Measurements from ENCODE around the gene GDF15.
A peak's percentile ranks its signal among the peaks of the same experiment; 100 is the strongest.

Gene GDF15

GRCh38 chr19:18386543-18387271, 749 bp downstream of the GDF15 start:
- Histone ChIP-seq H3K36me3 (ENCODE audit: control insufficient read depth in 1 of 2, insufficient read depth in 2 of 2, low read depth in 1 of 2, low read length in 2 of 2) (peaks cover 16 to 40% of the 10 kb centered on the region in 2 experiments), H2BK5ac (ENCODE audit: low read depth, low read length, poor library complexity, severe bottlenecking) (no peak overlapping the region), H2BK15ac (ENCODE audit: low read depth, poor library complexity, severe bottlenecking) (peak overlapping the region; percentile 97), H3K14ac (ENCODE audit: low read length in 2 of 2) (peak overlapping the region in 1 of 2 experiments; percentile 89), H4K8ac (ENCODE audit: low read length) (peak overlapping the region; percentile 59), H2BK12ac (ENCODE audit: low read length in 2 of 2) (peak overlapping the region; percentile 85 to 90), H3K4me3 (ENCODE audit: insufficient read depth in 1 of 2, low read depth in 1 of 2, low read length in 2 of 2) (peak overlapping the region; percentile 56 to 78), H3K4me1 (ENCODE audit: control insufficient read depth, insufficient read depth, low read depth, low read length) (peaks cover 36% of the 10 kb centered on the region), H3K27me3 (ENCODE audit: control insufficient read depth in 1 of 2, insufficient read depth in 1 of 2, low read length in 2 of 2) (no peaks in the 10 kb centered on the region), H3K4me2 (ENCODE audit: low read length, poor library complexity, severe bottlenecking) (peak overlapping the region; percentile 51), H3K18ac (ENCODE audit: low read depth in 1 of 2, low read length in 2 of 2) (peak overlapping the region; percentile 82 to 90), H3K9me3 (ENCODE audit: control insufficient read depth, low read length) (no peaks in the 10 kb centered on the region), H3K79me1 (replicated peaks; ENCODE audit: low read length, poor library complexity, severe bottlenecking) (no peaks in the 10 kb centered on the region), H3K23ac (ENCODE audit: low read length in 2 of 2) (peak overlapping the region in 1 of 2 experiments; percentile 85), H2AK5ac (ENCODE audit: low read length, severe bottlenecking) (peak overlapping the region; percentile 89), H2BK120ac (ENCODE audit: low read depth, low read length) (peak overlapping the region; percentile 39), H3K27ac (ENCODE audit: low read length, poor library complexity, severe bottlenecking) (peak overlapping the region; percentile 81), H3K4ac (ENCODE audit: low read depth in 1 of 2, low read length in 2 of 2) (peak overlapping the region; percentile 39 to 86), H3K9ac (ENCODE audit: low read length) (peak overlapping the region; percentile 91), H4K91ac (ENCODE audit: low read length) (peak overlapping the region; percentile 90), H2AFZ (ENCODE audit: low read depth, low read length) (peak overlapping the region; percentile 36)
- peak; percentile 58 for DNase-seq
- 89% methylated on average over 12 of the region's 14 CpGs for WGBS

DNA sequence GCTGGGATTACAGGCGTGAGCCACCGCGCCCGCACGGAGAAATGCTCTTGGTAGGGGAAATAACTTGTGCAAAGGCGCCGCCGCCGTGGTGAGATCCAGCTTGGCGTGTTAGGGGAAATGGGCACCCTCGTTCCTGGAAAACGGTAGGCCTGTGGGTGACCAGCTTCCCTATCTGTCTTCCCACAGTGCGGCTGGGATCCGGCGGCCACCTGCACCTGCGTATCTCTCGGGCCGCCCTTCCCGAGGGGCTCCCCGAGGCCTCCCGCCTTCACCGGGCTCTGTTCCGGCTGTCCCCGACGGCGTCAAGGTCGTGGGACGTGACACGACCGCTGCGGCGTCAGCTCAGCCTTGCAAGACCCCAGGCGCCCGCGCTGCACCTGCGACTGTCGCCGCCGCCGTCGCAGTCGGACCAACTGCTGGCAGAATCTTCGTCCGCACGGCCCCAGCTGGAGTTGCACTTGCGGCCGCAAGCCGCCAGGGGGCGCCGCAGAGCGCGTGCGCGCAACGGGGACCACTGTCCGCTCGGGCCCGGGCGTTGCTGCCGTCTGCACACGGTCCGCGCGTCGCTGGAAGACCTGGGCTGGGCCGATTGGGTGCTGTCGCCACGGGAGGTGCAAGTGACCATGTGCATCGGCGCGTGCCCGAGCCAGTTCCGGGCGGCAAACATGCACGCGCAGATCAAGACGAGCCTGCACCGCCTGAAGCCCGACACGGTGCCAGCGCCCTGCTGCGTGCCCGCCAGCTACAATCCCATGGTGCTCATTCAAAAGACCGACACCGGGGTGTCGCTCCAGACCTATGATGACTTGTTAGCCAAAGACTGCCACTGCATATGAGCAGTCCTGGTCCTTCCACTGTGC, 2.4 kb downstream of the GDF15 start:
- Histone ChIP-seq H4K8ac (ENCODE audit: low read length) (peak overlapping the region; percentile 91), H2BK12ac (ENCODE audit: low read length in 2 of 2) (peak overlapping the region; percentile 24 to 75), H3K18ac (ENCODE audit: low read depth in 1 of 2, low read length in 2 of 2) (peak overlapping the region; percentile 71 to 95), H3K4me3 (ENCODE audit: insufficient read depth in 1 of 2, low read depth in 1 of 2, low read length in 2 of 2) (peak overlapping the region; percentile 50 to 78), H3K27ac (ENCODE audit: low read length, poor library complexity, severe bottlenecking) (peak overlapping the region; percentile 44), H2BK120ac (ENCODE audit: low read depth, low read length) (peak overlapping the region; percentile 50), H3K79me1 (replicated peaks; ENCODE audit: low read length, poor library complexity, severe bottlenecking) (no peaks in the 10 kb centered on the region), H2AFZ (ENCODE audit: low read depth, low read length) (no peak overlapping the region), H3K9ac (ENCODE audit: low read length) (peak overlapping the region; percentile 91), H3K27me3 (ENCODE audit: control insufficient read depth in 1 of 2, insufficient read depth in 1 of 2, low read length in 2 of 2) (no peaks in the 10 kb centered on the region), H2BK5ac (ENCODE audit: low read depth, low read length, poor library complexity, severe bottlenecking) (no peak overlapping the region), H2BK15ac (ENCODE audit: low read depth, poor library complexity, severe bottlenecking) (peak overlapping the region; percentile 95), H3K36me3 (ENCODE audit: control insufficient read depth in 1 of 2, insufficient read depth in 2 of 2, low read depth in 1 of 2, low read length in 2 of 2) (peaks cover 16 to 40% of the 10 kb centered on the region in 2 experiments), H3K9me3 (ENCODE audit: control insufficient read depth, low read length) (no peaks in the 10 kb centered on the region), H3K4me2 (ENCODE audit: low read length, poor library complexity, severe bottlenecking) (peak overlapping the region; percentile 58), H3K4ac (ENCODE audit: low read depth in 1 of 2, low read length in 2 of 2) (peak overlapping the region; percentile 68 to 78), H3K23ac (ENCODE audit: low read length in 2 of 2) (no peak overlapping the region), H3K4me1 (ENCODE audit: control insufficient read depth, insufficient read depth, low read depth, low read length) (peaks cover 21% of the 10 kb centered on the region), H4K91ac (ENCODE audit: low read length) (peak overlapping the region; percentile 81), H2AK5ac (ENCODE audit: low read length, severe bottlenecking) (no peak overlapping the region), H3K14ac (ENCODE audit: low read length in 2 of 2) (peak overlapping the region in 1 of 2 experiments; percentile 90)
- DNase-seq, result peak; percentile 57
- WGBS, result 29% methylated on average over 83 of the region's 86 CpGs

DNA sequence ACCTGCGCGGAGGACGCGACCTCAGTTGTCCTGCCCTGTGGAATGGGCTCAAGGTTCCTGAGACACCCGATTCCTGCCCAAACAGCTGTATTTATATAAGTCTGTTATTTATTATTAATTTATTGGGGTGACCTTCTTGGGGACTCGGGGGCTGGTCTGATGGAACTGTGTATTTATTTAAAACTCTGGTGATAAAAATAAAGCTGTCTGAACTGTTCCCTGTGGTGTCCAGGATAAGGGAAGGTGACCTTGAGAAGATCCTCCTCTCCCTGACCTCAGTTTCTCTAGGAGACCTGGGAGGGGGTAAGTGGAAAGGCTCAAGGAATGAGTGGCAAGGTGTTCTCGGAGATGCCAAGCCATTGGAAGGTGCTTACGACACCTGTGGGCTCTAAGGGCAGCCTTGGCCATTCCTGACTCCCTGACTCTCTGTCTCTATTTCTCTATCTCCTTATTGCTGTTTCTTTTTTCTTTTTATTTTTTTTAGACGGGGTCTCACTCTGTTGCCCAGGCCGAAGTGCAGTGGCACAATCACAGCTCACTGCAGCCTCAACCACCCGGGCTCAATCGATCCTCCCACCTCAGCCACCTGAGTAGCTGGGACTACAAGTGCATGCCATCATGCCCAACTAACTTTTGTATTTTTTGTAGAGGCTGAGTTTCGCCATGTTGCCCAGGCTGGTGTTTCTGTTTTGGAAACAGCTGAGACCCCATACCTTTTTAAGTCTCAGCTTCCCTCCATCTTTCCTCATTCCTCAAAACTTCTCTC, 3.2 kb downstream of the GDF15 start:
- Histone ChIP-seq H3K4ac (ENCODE audit: low read depth in 1 of 2, low read length in 2 of 2) (no peak overlapping the region), H3K4me1 (ENCODE audit: control insufficient read depth, insufficient read depth, low read depth, low read length) (peaks cover 21% of the 10 kb centered on the region), H2BK5ac (ENCODE audit: low read depth, low read length, poor library complexity, severe bottlenecking) (no peak overlapping the region), H3K4me3 (ENCODE audit: insufficient read depth in 1 of 2, low read depth in 1 of 2, low read length in 2 of 2) (peak overlapping the region; percentile 50 to 78), H3K9me3 (ENCODE audit: control insufficient read depth, low read length) (no peaks in the 10 kb centered on the region), H2BK15ac (ENCODE audit: low read depth, poor library complexity, severe bottlenecking) (no peak overlapping the region), H2BK12ac (ENCODE audit: low read length in 2 of 2) (peak overlapping the region in 1 of 2 experiments; percentile 51), H3K14ac (ENCODE audit: low read length in 2 of 2) (peak overlapping the region in 1 of 2 experiments; percentile 90), H2AK5ac (ENCODE audit: low read length, severe bottlenecking) (peak overlapping the region; percentile 53), H3K18ac (ENCODE audit: low read depth in 1 of 2, low read length in 2 of 2) (peak overlapping the region; percentile 71 to 95), H3K36me3 (ENCODE audit: control insufficient read depth in 1 of 2, insufficient read depth in 2 of 2, low read depth in 1 of 2, low read length in 2 of 2) (peaks cover 16 to 40% of the 10 kb centered on the region in 2 experiments), H3K27me3 (ENCODE audit: control insufficient read depth in 1 of 2, insufficient read depth in 1 of 2, low read length in 2 of 2) (no peaks in the 10 kb centered on the region), H4K91ac (ENCODE audit: low read length) (no peak overlapping the region), H3K9ac (ENCODE audit: low read length) (peak overlapping the region; percentile 91), H3K27ac (ENCODE audit: low read length, poor library complexity, severe bottlenecking) (peak overlapping the region; percentile 44), H3K79me1 (replicated peaks; ENCODE audit: low read length, poor library complexity, severe bottlenecking) (no peaks in the 10 kb centered on the region), H3K4me2 (ENCODE audit: low read length, poor library complexity, severe bottlenecking) (peak overlapping the region; percentile 58), H2BK120ac (ENCODE audit: low read depth, low read length) (no peak overlapping the region), H3K23ac (ENCODE audit: low read length in 2 of 2) (no peak overlapping the region), H4K8ac (ENCODE audit: low read length) (peak overlapping the region; percentile 91), H2AFZ (ENCODE audit: low read depth, low read length) (no peak overlapping the region)
- DNase-seq, result no peak
- WGBS, result 95% methylated on average over 11 of the region's 13 CpGs

Data from mesenchymal stem cell (in vitro differentiated cells and primary cell).